Loucy (cell line): ENCODE measurements around the gene SLC9A8.

ENCODE experiments used
- H2AFZ ChIP-seq: fragments of 200-600 bp; sonication (generic); 2 replicates; pipeline ENCODE4 v1.6.0; 2016; ENCODE audit warnings: antibody characterized with exemption, mild to moderate bottlenecking, low read length, moderate library complexity
- H3F3A ChIP-seq: fragments of 200-600 bp; 2 replicates; pipeline ENCODE4 v1.6.0; 2016; ENCODE audit warnings: antibody characterized with exemption, low read depth, mild to moderate bottlenecking
- H3K27me3 ChIP-seq: fragments of 200-600 bp; sonication (generic); 2 replicates; pipeline ENCODE4 v1.6.1; 2014; ENCODE audit warnings: low read length, mild to moderate bottlenecking; ENCODE audit not compliant: insufficient read depth, poor library complexity, severe bottlenecking
- H3K36me3 ChIP-seq: fragments of 200-600 bp; sonication (generic); 2 replicates; pipeline ENCODE4 v1.6.1; 2016; ENCODE audit warnings: low read length; ENCODE audit not compliant: insufficient read depth
- H3K4me1 ChIP-seq: fragments of 200-600 bp; sonication (generic); 2 replicates; pipeline ENCODE4 v1.5.1; 2014; ENCODE audit warnings: low read length, mild to moderate bottlenecking; ENCODE audit not compliant: insufficient read depth, poor library complexity, severe bottlenecking
- H3K4me2 ChIP-seq: fragments of 200-600 bp; sonication (generic); 2 replicates; pipeline ENCODE4 v1.6.0; 2014; ENCODE audit warnings: antibody characterized with exemption, low read length, low read depth, mild to moderate bottlenecking; ENCODE audit not compliant: poor library complexity, severe bottlenecking
- H3K4me3 ChIP-seq: fragments of 200-600 bp; sonication (generic); 2 replicates; pipeline ENCODE4 v1.5.1; 2014; ENCODE audit warnings: low read length, mild to moderate bottlenecking, mixed read lengths; ENCODE audit not compliant: poor library complexity, severe bottlenecking
- H3K79me2 ChIP-seq: fragments of 200-600 bp; sonication (generic); 2 replicates; pipeline ENCODE4 v1.6.1; 2014; ENCODE audit warnings: low read length; ENCODE audit not compliant: insufficient read depth
- H3K9ac ChIP-seq: fragments of 200-600 bp; sonication (generic); 2 replicates; pipeline ENCODE4 v1.6.0; 2014; ENCODE audit warnings: mild to moderate bottlenecking, low read depth, low read length, moderate library complexity; ENCODE audit not compliant: poor library complexity, severe bottlenecking
- H3K9me2 ChIP-seq: fragments of 200-600 bp; sonication (generic); replicated peaks from 2 replicates; pipeline ENCODE4 v1.6.1; 2016; ENCODE audit warnings: low read depth, low read length, mixed read lengths
- H3K9me3 ChIP-seq: fragments of 200-600 bp; sonication (generic); 2 replicates; pipeline ENCODE4 v1.6.1; 2014; ENCODE audit warnings: mild to moderate bottlenecking, antibody characterized with exemption, low read length, low read depth; ENCODE audit not compliant: insufficient read depth
- H4K20me1 ChIP-seq: fragments of 200-600 bp; sonication (generic); 2 replicates; pipeline ENCODE4 v1.6.0; 2014; ENCODE audit warnings: antibody characterized with exemption, low read length, mild to moderate bottlenecking; ENCODE audit not compliant: insufficient read depth, poor library complexity, severe bottlenecking
- CTCF ChIP-seq: fragments of 200-600 bp; sonication (generic); conservative IDR thresholded peaks from 2 replicates; pipeline ENCODE4 v1.5.1; 2014; ENCODE audit warnings: mild to moderate bottlenecking, antibody characterized with exemption, low read length
- EZH2phosphoT487 ChIP-seq: fragments of 200-600 bp; IDR thresholded peaks from 2 replicates; pipeline ENCODE4 v1.6.1; 2018; ENCODE audit warnings: antibody characterized with exemption, mild to moderate bottlenecking, moderate library complexity, borderline replicate concordance

Gene SLC9A8

GRCh38 chr20:49906615-49907154 is 94.1 kb downstream of the SLC9A8 start:
- no peaks in the 10 kb centered on the region for H3K9me3 ChIP-seq
- H4K20me1 ChIP-seq: no peaks in the 10 kb centered on the region
- no peak overlapping the region for H2AFZ ChIP-seq
- TF ChIP-seq EZH2phosphoT487: no peak
- no peaks in the 10 kb centered on the region for H3K4me1 ChIP-seq
- H3K4me2 ChIP-seq: no peak overlapping the region
- peaks cover 6% of the 10 kb centered on the region; the same call in 1 of the 2 replicates for H3K79me2 ChIP-seq
- H3K9me2 ChIP-seq: no peaks in the 10 kb centered on the region
- H3K4me3 ChIP-seq: no peak overlapping the region
- no peaks in the 10 kb centered on the region for H3F3A ChIP-seq
- peaks cover 19% of the 10 kb centered on the region; the same call in 1 of the 2 replicates for H3K36me3 ChIP-seq
- no peaks in the 10 kb centered on the region for H3K27me3 ChIP-seq
- no peak overlapping the region for H3K9ac ChIP-seq

GRCh38 chr20:49907405-49908257 is 95.0 kb downstream of the SLC9A8 start:
- H3K79me2 ChIP-seq: peaks cover 13% of the 10 kb centered on the region; the same call in 1 of the 2 replicates
- no peak overlapping the region for H3K9ac ChIP-seq
- no peak overlapping the region for H3K4me2 ChIP-seq
- no peaks in the 10 kb centered on the region for H3K9me3 ChIP-seq
- H3K36me3 ChIP-seq: peaks cover 19% of the 10 kb centered on the region; the same call in 1 of the 2 replicates
- H3F3A ChIP-seq: no peaks in the 10 kb centered on the region
- H4K20me1 ChIP-seq: peaks cover 4% of the 10 kb centered on the region
- H3K27me3 ChIP-seq: no peaks in the 10 kb centered on the region
- H3K4me3 ChIP-seq: no peak overlapping the region
- no peak overlapping the region for H2AFZ ChIP-seq
- TF ChIP-seq CTCF (no peak), EZH2phosphoT487 (no peak)
- H3K4me1 ChIP-seq: peaks cover under 1% of the 10 kb centered on the region
- no peaks in the 10 kb centered on the region for H3K9me2 ChIP-seq

- Histone ChIP-seq H3K9ac (no peak overlapping the region), H3F3A (no peaks in the 10 kb centered on the region), H3K9me2 (no peaks in the 10 kb centered on the region), H4K20me1 (peaks cover 8% of the 10 kb centered on the region), H3K36me3 (peaks cover 19% of the 10 kb centered on the region; the same call in 1 of the 2 replicates), H3K4me1 (peaks cover 6% of the 10 kb centered on the region), H3K27me3 (no peaks in the 10 kb centered on the region), H3K79me2 (peaks cover 19% of the 10 kb centered on the region; the same call in 1 of the 2 replicates), H3K4me3 (no peak overlapping the region), H3K9me3 (no peaks in the 10 kb centered on the region), H3K4me2 (no peak overlapping the region), H2AFZ (no peak overlapping the region)
- TF ChIP-seq CTCF: no peak
- no peak for TF ChIP-seq EZH2phosphoT487
Observed at GRCh38 chr20:49908258-49908565, 95.6 kb downstream of the SLC9A8 start.
